MM.1S (cell line): ENCODE data around the gene HS3ST6.
"Not testable (repeated sequence)": the region's sequence is repeated elsewhere in the genome, so short reads cannot be mapped to it uniquely, and the experiment has no call there.

ENCODE experiments used
- DNase-seq: peaks from one replicate; pipeline ENCODE4 v3.0.0-alpha.2; 2015
- H2AFZ ChIP-seq: fragments of 300-600 bp; sonication (generic); 2 replicates; pipeline ENCODE4 v1.6.0; 2016; ENCODE audit warnings: antibody characterized with exemption, low read length
- H3F3A ChIP-seq: fragments of 300-600 bp; sonication (generic); 2 replicates; pipeline ENCODE4 v1.6.1; 2016; ENCODE audit warnings: mild to moderate bottlenecking, antibody characterized with exemption, low read length, moderate library complexity, mixed read lengths; ENCODE audit not compliant: insufficient read depth
- H3K27ac ChIP-seq: fragments of 300-600 bp; sonication (generic); 2 replicates; pipeline ENCODE4 v1.5.1; 2016; ENCODE audit warnings: mild to moderate bottlenecking, low read length
- H3K27me3 ChIP-seq: fragments of 300-600 bp; sonication (generic); replicated peaks from 2 replicates; pipeline ENCODE4 v1.6.0; 2016; ENCODE audit warnings: low read length; ENCODE audit not compliant: insufficient read depth
- H3K36me3 ChIP-seq: fragments of 300-600 bp; sonication (generic); replicated peaks from 2 replicates; pipeline ENCODE4 v1.6.1; 2016; ENCODE audit warnings: mild to moderate bottlenecking, low read length, mixed read lengths; ENCODE audit not compliant: insufficient read depth
- H3K4me1 ChIP-seq: fragments of 300-600 bp; sonication (generic); 2 replicates; pipeline ENCODE4 v1.6.1; 2016; ENCODE audit warnings: low read length, mixed read lengths
- H3K4me2 ChIP-seq: fragments of 300-600 bp; sonication (generic); 2 replicates; pipeline ENCODE4 v1.6.0; 2016; ENCODE audit warnings: low read depth, low read length
- H3K4me3 ChIP-seq: fragments of 300-600 bp; sonication (generic); 2 replicates; pipeline ENCODE4 v1.5.1; 2016; ENCODE audit warnings: low read length, mixed read lengths
- H3K79me2 ChIP-seq: fragments of 300-600 bp; sonication (generic); 2 replicates; pipeline ENCODE4 v1.6.1; 2016; ENCODE audit warnings: mixed run types, low read length, mixed read lengths
- H3K9ac ChIP-seq: fragments of 300-600 bp; sonication (generic); 2 replicates; pipeline ENCODE4 v1.6.1; 2016; ENCODE audit warnings: low read length, mixed read lengths
- H3K9me2 ChIP-seq: fragments of 300-600 bp; sonication (generic); replicated peaks from 2 replicates; pipeline ENCODE4 v1.6.1; 2016; ENCODE audit warnings: mild to moderate bottlenecking, low read length, mixed read lengths; ENCODE audit not compliant: insufficient read depth
- H3K9me3 ChIP-seq: fragments of 300-600 bp; sonication (generic); replicated peaks from 2 replicates; pipeline ENCODE4 v1.6.1; 2016; ENCODE audit warnings: mild to moderate bottlenecking, low read length, mixed read lengths; ENCODE audit not compliant: insufficient read depth
- H4K20me1 ChIP-seq: fragments of 300-600 bp; sonication (generic); 2 replicates; pipeline ENCODE4 v1.6.1; 2016; ENCODE audit warnings: mild to moderate bottlenecking, low read length, moderate library complexity, mixed read lengths; ENCODE audit not compliant: insufficient read depth
- EZH2 ChIP-seq: fragments of 300-600 bp; sonication (generic); optimal IDR thresholded peaks from 2 replicates; pipeline ENCODE3; 2017; ENCODE audit warnings: low read depth, mild to moderate bottlenecking, antibody characterized with exemption, low read length, mixed read lengths
- EZH2phosphoT487 ChIP-seq: fragments of 300-600 bp; sonication (generic); IDR thresholded peaks from 2 replicates; pipeline ENCODE4 v1.6.1; 2018; ENCODE audit warnings: antibody characterized with exemption, low read length
- TF ChIP-seq, protein P1 (sequence below): fragments of 300-600 bp; sonication (generic); IDR thresholded peaks from 2 replicates; pipeline ENCODE4 v1.5.1; 2016; ENCODE audit warnings: antibody characterized with exemption, low read length, mixed read lengths

The HS3ST6 gene

GRCh38 chr16:1922357-1922756 lies 4.1 kb upstream of the HS3ST6 start:
- Histone ChIP-seq H3K4me3 (no peak overlapping the region), H3K4me2 (no peak overlapping the region), H3K27me3 (peaks cover 66% of the 10 kb centered on the region), H2AFZ (no peak overlapping the region), H3F3A (no peaks in the 10 kb centered on the region), H3K79me2 (no peaks in the 10 kb centered on the region), H3K9me2 (no peaks in the 10 kb centered on the region), H3K4me1 (no peaks in the 10 kb centered on the region), H3K9ac (no peak overlapping the region), H4K20me1 (no peaks in the 10 kb centered on the region), H3K27ac (no peak overlapping the region), H3K36me3 (no peaks in the 10 kb centered on the region), H3K9me3 (no peaks in the 10 kb centered on the region)
- TF ChIP-seq, protein P1, sequence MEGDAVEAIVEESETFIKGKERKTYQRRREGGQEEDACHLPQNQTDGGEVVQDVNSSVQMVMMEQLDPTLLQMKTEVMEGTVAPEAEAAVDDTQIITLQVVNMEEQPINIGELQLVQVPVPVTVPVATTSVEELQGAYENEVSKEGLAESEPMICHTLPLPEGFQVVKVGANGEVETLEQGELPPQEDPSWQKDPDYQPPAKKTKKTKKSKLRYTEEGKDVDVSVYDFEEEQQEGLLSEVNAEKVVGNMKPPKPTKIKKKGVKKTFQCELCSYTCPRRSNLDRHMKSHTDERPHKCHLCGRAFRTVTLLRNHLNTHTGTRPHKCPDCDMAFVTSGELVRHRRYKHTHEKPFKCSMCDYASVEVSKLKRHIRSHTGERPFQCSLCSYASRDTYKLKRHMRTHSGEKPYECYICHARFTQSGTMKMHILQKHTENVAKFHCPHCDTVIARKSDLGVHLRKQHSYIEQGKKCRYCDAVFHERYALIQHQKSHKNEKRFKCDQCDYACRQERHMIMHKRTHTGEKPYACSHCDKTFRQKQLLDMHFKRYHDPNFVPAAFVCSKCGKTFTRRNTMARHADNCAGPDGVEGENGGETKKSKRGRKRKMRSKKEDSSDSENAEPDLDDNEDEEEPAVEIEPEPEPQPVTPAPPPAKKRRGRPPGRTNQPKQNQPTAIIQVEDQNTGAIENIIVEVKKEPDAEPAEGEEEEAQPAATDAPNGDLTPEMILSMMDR, result no peak
- TF ChIP-seq EZH2 (no peak), EZH2phosphoT487 (no peak)
- no peak for DNase-seq

DNA sequence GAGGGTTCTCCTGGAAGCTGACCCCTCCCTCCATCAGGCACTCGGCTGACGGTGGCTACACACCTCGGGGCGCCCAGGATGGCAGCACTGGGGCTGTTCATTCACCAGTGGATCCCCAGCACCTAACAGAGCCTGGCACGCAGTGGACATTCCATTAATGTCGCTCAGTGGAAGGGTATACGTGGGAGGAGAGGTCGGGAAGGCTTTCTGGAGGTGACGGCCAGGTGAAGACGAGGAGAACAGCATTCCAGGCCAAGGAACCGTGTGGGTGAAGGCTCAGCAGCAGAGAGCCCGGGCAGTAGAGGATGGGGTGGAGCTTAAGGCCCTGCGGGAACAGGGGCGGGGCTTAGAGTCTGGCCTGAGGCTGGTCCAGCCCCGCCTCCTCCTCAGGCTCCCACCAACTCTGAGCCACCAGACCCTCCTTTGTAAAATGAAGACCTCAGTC lies 2.5 kb upstream of the HS3ST6 start:
- H3K9ac ChIP-seq, result no peak overlapping the region
- H3K9me3 ChIP-seq, result no peaks in the 10 kb centered on the region
- peaks cover 82% of the 10 kb centered on the region for H3K27me3 ChIP-seq
- no peaks in the 10 kb centered on the region for H3K9me2 ChIP-seq
- H4K20me1 ChIP-seq, result no peaks in the 10 kb centered on the region
- peak overlapping the region; percentile 66 for H3K4me2 ChIP-seq
- peak overlapping the region; percentile 17; the same call in 1 of the 2 replicates for H3K4me3 ChIP-seq
- no peaks in the 10 kb centered on the region for H3K4me1 ChIP-seq
- 0 out of 2 replicates have a peak overlapping the region, but pooled peaks have one; percentile 33 for H2AFZ ChIP-seq
- no peak overlapping the region for H3K27ac ChIP-seq
- TF ChIP-seq EZH2 (no peak), EZH2phosphoT487 (no peak)
- TF ChIP-seq, protein P1, result no peak
- DNase-seq, result peak; percentile 45
- no peaks in the 10 kb centered on the region for H3K79me2 ChIP-seq
- no peaks in the 10 kb centered on the region for H3K36me3 ChIP-seq
- no peaks in the 10 kb centered on the region for H3F3A ChIP-seq

GRCh38 chr16:1920122-1920521 lies 1.9 kb upstream of the HS3ST6 start:
- not testable (repeated sequence) for H3K79me2 ChIP-seq, H3K4me3 ChIP-seq, DNase-seq, H3K4me1 ChIP-seq, H3K9ac ChIP-seq, H4K20me1 ChIP-seq, H2AFZ ChIP-seq, H3K27ac ChIP-seq, H3K36me3 ChIP-seq, H3K9me3 ChIP-seq, H3K9me2 ChIP-seq, H3F3A ChIP-seq
- Histone ChIP-seq H3K4me2 (0 out of 2 replicates have a peak overlapping the region, but pooled peaks have one; percentile 66), H3K27me3 (peaks cover 86% of the 10 kb centered on the region)

- no peak overlapping the region for H3K27ac ChIP-seq
- no peak overlapping the region for H3K4me2 ChIP-seq
- no peaks in the 10 kb centered on the region for H3K79me2 ChIP-seq
- H2AFZ ChIP-seq, result no peak overlapping the region
- no peaks in the 10 kb centered on the region for H3K9me2 ChIP-seq
- no peaks in the 10 kb centered on the region for H3K9me3 ChIP-seq
- no peaks in the 10 kb centered on the region for H3K4me1 ChIP-seq
- DNase-seq, result no peak
- H4K20me1 ChIP-seq, result no peaks in the 10 kb centered on the region
- H3K9ac ChIP-seq, result no peak overlapping the region
- TF ChIP-seq, protein P1, result no peak
- TF ChIP-seq EZH2 (no peak), EZH2phosphoT487 (no peak)
- H3F3A ChIP-seq, result no peaks in the 10 kb centered on the region
- no peaks in the 10 kb centered on the region for H3K36me3 ChIP-seq
- peaks cover 88% of the 10 kb centered on the region for H3K27me3 ChIP-seq
- H3K4me3 ChIP-seq, result no peak overlapping the region
Observed at GRCh38 chr16:1919327-1919998, 1.2 kb upstream of the HS3ST6 start.
